NK-92 (cell line): Measurements from ENCODE around the gene FOXE1.

ENCODE experiments used
- DNase-seq: peaks from one replicate; lab custom pipeline; 2025; ENCODE audit not compliant: unreplicated experiment; lab: John Stamatoyannopoulos, UW

FOXE1 gene

DNA sequence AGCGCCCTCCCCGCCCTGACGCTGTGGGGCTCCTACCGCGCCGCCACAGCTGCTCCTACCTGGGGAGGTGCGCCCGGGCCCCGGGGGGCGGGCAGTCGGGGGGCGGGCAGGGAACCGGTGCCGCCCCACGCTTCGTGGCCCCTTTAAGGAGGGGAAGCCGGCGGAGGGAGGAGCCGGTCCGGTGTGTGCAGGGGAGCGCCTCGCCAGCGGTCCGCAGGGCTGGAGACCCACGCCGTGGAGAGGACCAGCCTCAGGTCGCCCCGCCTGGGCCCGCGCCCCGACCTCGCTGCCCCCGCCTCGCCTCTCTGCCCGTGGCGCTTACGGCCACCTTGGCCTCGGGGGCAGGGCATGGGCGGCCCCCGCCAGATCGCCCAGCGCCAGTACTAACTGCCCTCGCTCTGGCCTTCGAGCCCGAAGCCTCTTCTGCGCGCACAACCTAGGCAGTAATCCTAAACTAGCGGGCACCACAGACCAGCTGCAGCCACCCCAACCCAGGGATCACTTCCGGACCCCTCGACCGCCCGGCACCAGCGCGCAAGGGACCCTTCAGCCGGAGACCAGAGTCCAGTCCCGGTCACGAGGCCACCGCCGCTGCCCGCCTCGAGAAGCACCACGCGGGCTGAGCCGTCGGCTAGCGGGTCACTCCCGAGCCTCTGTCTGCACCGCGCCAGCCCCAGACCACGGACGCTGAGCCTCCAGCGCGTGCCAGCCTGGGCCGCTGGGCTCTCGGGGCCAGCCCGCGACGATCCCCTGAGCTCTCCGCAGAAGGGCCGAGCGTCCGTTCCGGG lies at the start of gene FOXE1:
Gene FOXE1, plus strand, starts transcription at position 171 of the 788 bp plus-strand sequence. CDS start 689 bp downstream, outside the sequence.
- no peak for DNase-seq

DNA sequence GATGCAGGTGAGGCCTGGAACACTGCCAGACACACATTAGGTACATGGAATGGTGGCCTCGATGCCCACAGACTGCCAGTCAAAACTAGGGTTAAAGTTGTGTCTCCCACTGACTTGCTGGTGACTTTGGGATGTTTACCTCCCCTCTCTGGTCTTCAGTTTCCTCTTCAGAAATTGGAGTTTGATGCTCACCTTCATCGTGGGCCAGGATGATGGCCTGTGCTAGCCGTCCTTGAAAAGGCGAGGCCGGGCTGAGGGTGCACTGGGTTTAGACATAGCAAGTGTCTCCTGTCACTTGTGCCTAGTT lies 49.0 kb upstream of the FOXE1 start:
- no peak for DNase-seq

GRCh38 chr9:97806721-97807120 lies 46.3 kb upstream of the FOXE1 start:
- no peak for DNase-seq

GRCh38 chr9:97807681-97808080 lies 45.3 kb upstream of the FOXE1 start:
- DNase-seq: no peak

GRCh38 chr9:97808415-97808814 lies 44.6 kb upstream of the FOXE1 start:
- DNase-seq: no peak

GRCh38 chr9:97808972-97809371 lies 44.1 kb upstream of the FOXE1 start:
- no peak for DNase-seq

GRCh38 chr9:97809666-97810344 lies 43.2 kb upstream of the FOXE1 start:
- DNase-seq: no peak

- no peak for DNase-seq
These were observed 41.3 kb upstream of the FOXE1 start for GRCh38 chr9:97811533-97812246.

GRCh38 chr9:97812247-97812543 lies 40.8 kb upstream of the FOXE1 start:
- no peak for DNase-seq

DNA sequence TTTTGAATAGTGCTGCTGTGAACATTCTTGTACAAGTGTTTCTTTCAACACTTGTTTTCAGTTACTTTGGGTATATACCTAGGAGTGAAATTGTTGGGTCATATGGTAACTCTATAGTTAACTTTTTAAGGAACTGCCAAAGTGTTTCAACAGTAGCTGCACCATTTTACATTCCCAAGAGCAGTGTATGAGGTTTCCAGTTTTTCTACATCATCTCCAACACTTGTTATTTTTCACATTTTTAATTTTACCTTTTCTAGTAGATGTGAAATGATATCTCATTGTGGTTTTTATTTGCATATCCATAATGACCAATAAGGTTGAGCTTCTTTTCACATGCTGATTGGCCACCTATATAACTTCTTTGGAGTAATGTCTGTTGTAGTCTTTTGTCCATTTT lies 40.0 kb upstream of the FOXE1 start:
- no peak for DNase-seq

GRCh38 chr9:97819735-97820134 lies 33.3 kb upstream of the FOXE1 start:
- no peak for DNase-seq

DNA sequence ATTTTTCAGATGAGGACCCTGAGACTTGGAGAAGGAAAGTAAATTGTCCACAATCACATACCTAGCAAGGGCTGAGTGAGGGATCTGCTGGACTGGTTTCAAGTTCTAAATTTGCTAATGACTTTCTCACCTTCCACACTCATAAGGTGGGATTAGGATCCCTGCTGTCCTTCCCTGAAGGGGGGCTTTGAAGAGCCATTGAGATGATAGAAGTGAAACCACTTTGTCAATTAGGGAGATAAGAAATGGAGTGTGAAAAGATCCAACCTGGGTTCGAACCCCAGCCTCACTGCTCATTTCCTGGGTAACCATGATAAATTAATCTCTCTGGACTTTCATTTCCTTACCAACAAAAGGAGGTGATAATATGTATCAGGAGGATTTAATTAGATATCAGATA lies 32.7 kb upstream of the FOXE1 start:
- DNase-seq: no peak

DNA sequence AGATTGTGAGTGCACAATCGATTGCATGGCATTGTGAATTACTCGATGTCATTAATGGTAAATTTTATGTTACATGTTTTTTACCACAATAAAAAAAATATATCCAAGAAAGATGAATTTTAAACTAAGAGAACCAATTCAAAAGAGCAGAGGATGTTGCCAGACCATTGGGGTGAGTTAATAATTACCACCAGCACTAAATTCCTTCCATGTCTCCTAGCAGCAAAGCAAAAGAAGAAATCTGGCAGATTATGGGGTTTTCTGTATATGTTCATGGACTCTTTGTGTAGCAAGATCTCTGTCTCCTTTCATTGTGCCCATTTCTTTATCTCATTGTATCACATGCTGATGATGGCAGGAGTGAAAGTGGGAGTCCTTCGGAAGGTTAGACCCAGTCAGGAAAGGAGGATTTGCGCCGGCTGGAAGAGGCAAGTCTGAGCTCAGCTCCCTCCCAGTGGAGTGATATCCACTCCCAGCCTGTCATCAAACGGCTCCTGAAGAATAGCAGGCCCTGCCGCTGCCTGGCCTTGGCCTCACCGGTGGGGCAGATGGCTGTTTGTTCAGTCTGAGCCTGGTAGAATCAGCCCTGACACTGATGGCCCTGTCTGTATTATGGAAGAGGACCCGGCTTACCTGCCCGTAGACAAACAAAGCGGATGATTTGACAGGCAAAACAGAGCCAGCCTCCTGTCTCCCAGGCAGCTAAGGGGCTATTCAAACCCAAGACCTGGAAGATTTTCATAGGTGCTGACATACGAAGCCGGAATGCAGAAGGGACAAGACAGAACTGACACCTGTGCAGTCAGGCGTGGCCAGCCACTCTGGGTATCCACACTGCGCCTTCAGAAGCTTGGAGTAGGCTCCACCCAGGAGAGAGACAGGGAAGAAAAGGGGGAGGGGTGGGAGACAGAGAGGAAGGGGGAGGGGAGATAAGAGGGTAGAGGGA lies 21.9 kb upstream of the FOXE1 start:
- DNase-seq: no peak

DNA sequence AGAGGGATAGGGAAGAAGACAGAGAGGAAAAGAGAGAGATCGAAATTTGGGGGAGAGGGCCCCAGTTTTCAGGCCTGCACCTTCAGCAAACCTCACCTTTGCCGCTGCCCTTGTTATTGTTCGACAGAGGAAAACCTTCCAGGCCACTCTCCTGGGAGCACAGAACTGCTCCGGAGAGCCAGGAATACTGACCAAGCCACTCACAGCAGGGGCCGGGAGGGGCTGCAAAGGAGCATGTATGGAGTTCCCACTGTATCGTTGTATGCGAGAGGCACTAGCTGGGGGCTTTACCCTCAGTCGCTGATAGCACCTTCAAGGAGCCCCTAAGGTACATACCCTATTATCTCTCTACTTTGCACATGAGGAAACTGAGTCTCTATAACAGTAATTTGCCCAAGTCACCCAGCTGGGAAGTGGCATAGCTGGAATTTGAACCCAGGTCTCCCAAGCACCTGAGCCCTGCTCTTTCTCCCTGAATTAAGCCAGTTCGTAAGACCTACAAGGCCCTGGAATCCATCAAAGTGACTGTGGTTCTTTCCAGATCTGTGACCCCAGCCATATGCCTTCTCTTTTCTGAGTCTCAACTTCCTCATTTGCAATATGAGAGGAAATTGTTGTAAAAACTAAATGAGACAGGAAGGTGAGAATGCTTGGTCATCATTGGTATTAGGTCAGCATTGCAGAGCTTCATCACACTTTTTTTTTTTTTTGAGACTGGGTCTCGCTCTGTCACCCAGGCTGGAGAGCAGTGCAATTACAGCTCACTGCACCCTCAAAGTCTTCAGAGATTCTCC lies 21.0 kb upstream of the FOXE1 start:
- no peak for DNase-seq

DNA sequence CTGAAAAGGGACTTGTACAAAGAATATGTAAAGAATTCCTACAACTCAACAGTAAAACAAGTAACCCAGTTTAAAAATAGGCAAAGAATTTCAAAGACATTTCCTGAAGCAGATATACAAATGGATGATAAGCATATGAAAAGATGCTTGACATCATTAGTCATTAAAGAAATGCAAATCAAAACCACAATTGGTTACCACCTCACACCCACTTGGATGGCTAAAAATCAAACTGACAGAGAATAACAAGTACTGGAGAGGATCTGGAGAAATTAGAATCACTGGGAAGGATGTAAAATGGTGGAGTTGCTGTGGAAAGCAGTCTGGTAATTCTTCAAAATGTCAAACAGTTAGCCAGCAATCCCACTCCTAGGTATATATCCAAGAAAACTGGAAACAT lies 12.5 kb upstream of the FOXE1 start:
- no peak for DNase-seq

GRCh38 chr9:97842960-97843359 lies 10.1 kb upstream of the FOXE1 start:
- DNase-seq: no peak

DNA sequence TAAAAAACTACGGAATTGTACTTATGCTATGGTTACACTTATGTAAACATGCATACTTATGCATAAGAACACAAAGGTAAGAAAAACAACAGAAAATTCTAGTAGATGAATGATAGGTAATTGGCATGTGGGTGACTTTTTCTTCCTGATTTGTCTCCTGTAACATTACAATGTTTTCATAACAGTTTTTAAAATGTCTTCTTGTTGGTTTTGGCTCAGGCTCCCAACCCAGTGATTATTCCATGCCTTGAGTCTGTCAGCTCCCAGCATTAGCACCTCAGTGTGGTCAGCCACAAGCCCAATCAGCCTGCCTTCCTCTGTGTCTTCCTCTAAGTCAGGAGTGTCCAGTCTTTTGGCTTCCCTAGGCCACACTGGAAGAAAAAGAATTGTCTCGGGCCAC lies 7.9 kb upstream of the FOXE1 start:
- no peak for DNase-seq

GRCh38 chr9:97845763-97846162 lies 7.3 kb upstream of the FOXE1 start:
- DNase-seq: no peak

- no peak for DNase-seq
These were observed 6.7 kb upstream of the FOXE1 start for GRCh38 chr9:97846347-97846746.

DNA sequence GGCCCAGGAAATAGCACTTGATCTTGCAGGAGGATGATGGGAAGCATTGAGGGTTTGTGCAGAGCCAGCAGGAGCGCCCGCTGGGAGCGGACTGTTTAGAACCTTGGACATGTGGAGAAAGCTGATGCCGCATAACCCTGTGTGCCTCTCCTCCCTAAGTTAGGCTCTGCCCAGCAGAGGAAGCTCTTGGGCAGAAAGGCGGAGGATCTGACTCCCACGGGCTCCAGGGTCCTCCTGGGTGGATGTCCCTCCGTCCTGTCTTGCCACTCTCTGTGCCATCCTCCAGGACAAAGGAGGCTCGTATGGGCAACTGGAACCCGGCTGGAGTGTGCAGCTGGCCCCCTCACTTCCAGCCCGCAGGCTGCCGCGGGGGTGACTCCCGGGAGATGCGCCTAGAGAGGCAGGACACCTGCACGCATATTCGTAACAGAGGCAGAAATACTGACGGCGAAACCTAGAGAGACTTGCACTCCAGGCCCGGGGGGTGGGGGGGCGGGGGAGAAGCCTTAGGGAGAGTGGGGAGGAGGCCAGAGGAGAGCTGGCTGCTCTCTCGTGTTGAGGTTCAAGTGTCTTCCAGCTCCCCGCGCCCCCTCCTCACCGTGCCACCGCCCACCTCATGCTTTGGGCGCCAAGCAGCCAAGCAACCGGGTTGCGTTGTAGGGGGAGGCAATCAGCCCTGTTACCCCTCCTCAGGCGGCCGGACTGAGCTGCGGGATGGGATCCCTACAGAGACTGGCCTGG lies 5.4 kb upstream of the FOXE1 start:
- no peak for DNase-seq
